Measurements from ENCODE around the gene RPL28. TPM values are rescaled to one million over a fixed set of nuclear protein-coding genes. Genes with fewer than 3 reads are reported as not detected.

RPL28 gene
- total and polyA plus RNA-seq, 2 of the 13 experiments (the other 11 are each of a cell fraction or from before 2014, with no cell fraction given): 105 to 420 TPM

GRCh38 chr19:55384920-55385723 is 610 bp upstream of the RPL28 start (continued):
- TF ChIP-seq ZNF18 (CRISPR knock-in tag; IDR thresholded peaks at IDR 0.05; ENCODE audit: insufficient replicate concordance) (no peak), TCF12 (IDR thresholded peaks at IDR 0.05) (no peak), TCF12 (CRISPR knock-in tag; IDR thresholded peaks at IDR 0.05) (no peak), ZFP36L1 (CRISPR knock-in tag; IDR thresholded peaks at IDR 0.05) (no peak), STAT6 (CRISPR knock-in tag; IDR thresholded peaks at IDR 0.05; ENCODE audit: borderline replicate concordance) (no peak), ZNF317 (CRISPR knock-in tag; IDR thresholded peaks at IDR 0.05) (no peak; the same call in 1 of the 2 replicates), ZNF589 (CRISPR knock-in tag; conservative IDR thresholded peaks at IDR 0.05) (no peak), SSRP1 (CRISPR knock-in tag; IDR thresholded peaks at IDR 0.05) (no peak), ZBTB38 (CRISPR knock-in tag; IDR thresholded peaks at IDR 0.05) (peak; percentile 51; the same call in 1 of the 2 replicates), ZNF891 (CRISPR knock-in tag; IDR thresholded peaks at IDR 0.05) (peak; percentile 64; the same call in 1 of the 2 replicates), HMGXB4 (CRISPR knock-in tag; IDR thresholded peaks at IDR 0.05; ENCODE audit: borderline replicate concordance in 1 of 2, low read depth in 1 of 2) (peak in 1 of 2 experiments; percentile 15; a peak in 1 of 4 replicates), BCLAF1 (IDR thresholded peaks at IDR 0.05) (no peak), ZNF614 (CRISPR knock-in tag; IDR thresholded peaks at IDR 0.05; ENCODE audit: borderline replicate concordance) (no peak), ZNF572 (CRISPR knock-in tag; IDR thresholded peaks at IDR 0.05) (no peak), NFYC (CRISPR knock-in tag; IDR thresholded peaks at IDR 0.05) (peak; percentile 39), ZBTB33 (CRISPR knock-in tag; IDR thresholded peaks at IDR 0.05) (no peak)

All from HepG2 (cell line).